ENCODE measurements around the gene IGFBP2. TPM values are rescaled to one million over a fixed set of nuclear protein-coding genes. Genes with fewer than 3 reads are reported as not detected.

IGFBP2 gene
- total RNA-seq, 2 donors from 2014 or later = 3.6 to 7.4 TPM

GRCh38 chr2:216702756-216703155 is 69.5 kb downstream of the IGFBP2 start:
- no peak overlapping the region for H3K4me3 Mint-ChIP-seq
- no peaks in the 10 kb centered on the region for H3K36me3 Mint-ChIP-seq (ENCODE audit: insufficient read depth in 2 of 2)
- no peaks in the 10 kb centered on the region for H3K4me1 Mint-ChIP-seq (ENCODE audit: low read depth)
- H3K27ac Mint-ChIP-seq = no peak overlapping the region
- DNase-seq (no peak), ATAC-seq (replicated peaks in 1 of 2) (no peak)
- peaks cover 5% of the 10 kb centered on the region for H3K27me3 Mint-ChIP-seq (ENCODE audit: low read depth)
- no peaks in the 10 kb centered on the region for H3K9me3 Mint-ChIP-seq

- no peak overlapping the region for H3K27ac Mint-ChIP-seq
- H3K27me3 Mint-ChIP-seq (ENCODE audit: low read depth) = peaks cover 7% of the 10 kb centered on the region
- no peaks in the 10 kb centered on the region for H3K9me3 Mint-ChIP-seq
- H3K36me3 Mint-ChIP-seq (ENCODE audit: insufficient read depth in 2 of 2) = no peaks in the 10 kb centered on the region
- H3K4me1 Mint-ChIP-seq (ENCODE audit: low read depth) = no peaks in the 10 kb centered on the region
- ATAC-seq (replicated peaks in 1 of 2) = no peak
- H3K4me3 Mint-ChIP-seq = no peak overlapping the region
- no peak for DNase-seq
Observed at GRCh38 chr2:216710551-216711301, 77.5 kb downstream of the IGFBP2 start.

GRCh38 chr2:216711348-216711747 is 78.1 kb downstream of the IGFBP2 start:
- H3K27me3 Mint-ChIP-seq (ENCODE audit: low read depth) = peaks cover 7% of the 10 kb centered on the region
- no peaks in the 10 kb centered on the region for H3K9me3 Mint-ChIP-seq
- no peak overlapping the region for H3K27ac Mint-ChIP-seq
- H3K4me3 Mint-ChIP-seq = no peak overlapping the region
- H3K4me1 Mint-ChIP-seq (ENCODE audit: low read depth) = no peaks in the 10 kb centered on the region
- ATAC-seq (replicated peaks in 1 of 2) = no peak
- H3K36me3 Mint-ChIP-seq (ENCODE audit: insufficient read depth in 2 of 2) = no peaks in the 10 kb centered on the region
- no peak for DNase-seq

GRCh38 chr2:216713691-216714336 is 80.6 kb downstream of the IGFBP2 start:
- no peak overlapping the region for H3K27ac Mint-ChIP-seq
- H3K9me3 Mint-ChIP-seq = no peaks in the 10 kb centered on the region
- no peaks in the 10 kb centered on the region for H3K4me1 Mint-ChIP-seq (ENCODE audit: low read depth)
- ATAC-seq (replicated peaks in 1 of 2) (no peak), DNase-seq (no peak)
- H3K36me3 Mint-ChIP-seq (ENCODE audit: insufficient read depth in 2 of 2) = no peaks in the 10 kb centered on the region
- peaks cover 7% of the 10 kb centered on the region for H3K27me3 Mint-ChIP-seq (ENCODE audit: low read depth)
- no peak overlapping the region for H3K4me3 Mint-ChIP-seq

Other genes starting within 250 kb of the IGFBP2 start
- 10 to 100 TPM; 30.9 to 32.5 TPM for gene SMARCAL1, start 220.9 kb upstream of the IGFBP2 start, total RNA-seq
- 1,000 to 10,000 TPM; 3,626 to 3,861 TPM for gene RPL37A, start 134.6 kb upstream of the IGFBP2 start, total RNA-seq
- not detected for gene IGFBP5, start 62.1 kb downstream of the IGFBP2 start, total RNA-seq
- not detected for gene TNP1, start 226.6 kb downstream of the IGFBP2 start, total RNA-seq